GM21390 (cell line): Measurements from ENCODE around the gene PDGFA.

ENCODE experiments used
- ATAC-seq: cut with Tn5 transposase; IDR thresholded peaks from one replicate; pipeline ENCODE4 v1.9.1; 2021; ENCODE audit not compliant: unreplicated experiment

Gene PDGFA

DNA sequence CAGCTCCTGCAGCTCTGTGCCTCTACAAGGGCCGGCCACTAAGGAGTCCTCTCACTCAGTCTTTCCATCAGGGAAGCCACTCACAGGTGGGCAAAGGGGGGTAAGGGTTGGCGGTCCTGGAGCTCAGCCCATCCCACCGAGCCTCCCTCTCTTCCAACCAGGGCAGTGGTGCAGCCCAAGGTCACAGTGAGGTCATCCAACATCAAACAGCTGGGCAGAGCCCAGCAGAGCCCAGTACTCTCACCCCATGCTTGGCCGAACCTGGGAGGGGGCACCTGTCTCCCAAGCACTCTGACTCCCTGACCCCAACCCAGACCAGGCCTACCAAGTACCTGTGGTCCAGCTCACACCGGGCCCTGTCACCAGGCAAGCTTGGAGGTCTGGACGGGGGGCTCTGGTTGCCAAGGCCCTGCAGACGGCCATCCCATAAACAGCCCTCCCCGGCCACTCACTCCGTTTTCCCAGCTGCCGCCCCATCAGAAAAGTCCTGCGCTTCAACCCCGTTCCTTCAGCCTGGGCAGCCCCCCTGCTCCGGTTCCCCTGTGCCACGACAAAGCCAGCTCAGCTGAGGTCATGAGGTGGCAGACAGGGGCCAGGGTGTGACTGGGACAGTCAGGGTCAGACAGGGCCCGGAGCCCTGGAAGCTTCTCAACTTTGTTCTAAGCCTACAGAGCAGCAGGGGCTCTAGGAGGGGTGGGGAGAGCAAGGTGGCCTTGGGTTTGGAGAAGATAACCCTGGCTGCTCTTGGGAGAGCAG is 27.5 kb downstream of the PDGFA start:
- ATAC-seq, result no peak

DNA sequence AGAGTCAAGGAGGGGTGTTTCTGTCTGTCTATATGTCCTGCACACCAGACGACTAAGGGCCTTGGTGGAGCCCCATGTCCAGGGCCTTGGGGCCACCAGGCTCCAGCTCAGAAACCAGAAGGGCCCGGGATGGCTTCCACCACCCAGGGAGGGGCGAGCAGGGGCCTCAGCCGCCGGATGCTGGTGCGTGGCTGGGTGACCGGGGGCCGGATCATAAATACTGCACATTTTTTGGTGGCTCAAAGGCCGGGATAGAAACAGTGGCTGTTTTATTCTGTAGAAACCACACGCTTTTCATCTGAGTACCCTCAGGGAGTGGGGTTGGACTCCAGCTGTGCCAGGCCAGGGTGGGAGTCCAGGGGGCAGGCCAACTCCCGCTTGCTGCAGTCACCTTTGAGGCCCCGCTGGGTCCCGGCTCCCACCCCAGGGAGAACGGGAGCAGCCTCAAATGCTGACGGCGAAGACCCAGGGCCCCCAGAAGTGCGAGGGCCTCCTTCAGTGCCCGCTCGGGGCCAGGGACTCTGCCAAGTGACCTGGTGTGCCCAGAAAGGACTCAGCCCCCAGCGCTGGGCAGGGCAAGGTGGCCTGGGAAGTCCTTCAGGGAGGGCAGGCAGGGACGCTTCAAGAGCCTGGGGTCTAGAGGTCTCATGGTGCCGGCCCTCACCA is 28.2 kb downstream of the PDGFA start:
- no peak for ATAC-seq

DNA sequence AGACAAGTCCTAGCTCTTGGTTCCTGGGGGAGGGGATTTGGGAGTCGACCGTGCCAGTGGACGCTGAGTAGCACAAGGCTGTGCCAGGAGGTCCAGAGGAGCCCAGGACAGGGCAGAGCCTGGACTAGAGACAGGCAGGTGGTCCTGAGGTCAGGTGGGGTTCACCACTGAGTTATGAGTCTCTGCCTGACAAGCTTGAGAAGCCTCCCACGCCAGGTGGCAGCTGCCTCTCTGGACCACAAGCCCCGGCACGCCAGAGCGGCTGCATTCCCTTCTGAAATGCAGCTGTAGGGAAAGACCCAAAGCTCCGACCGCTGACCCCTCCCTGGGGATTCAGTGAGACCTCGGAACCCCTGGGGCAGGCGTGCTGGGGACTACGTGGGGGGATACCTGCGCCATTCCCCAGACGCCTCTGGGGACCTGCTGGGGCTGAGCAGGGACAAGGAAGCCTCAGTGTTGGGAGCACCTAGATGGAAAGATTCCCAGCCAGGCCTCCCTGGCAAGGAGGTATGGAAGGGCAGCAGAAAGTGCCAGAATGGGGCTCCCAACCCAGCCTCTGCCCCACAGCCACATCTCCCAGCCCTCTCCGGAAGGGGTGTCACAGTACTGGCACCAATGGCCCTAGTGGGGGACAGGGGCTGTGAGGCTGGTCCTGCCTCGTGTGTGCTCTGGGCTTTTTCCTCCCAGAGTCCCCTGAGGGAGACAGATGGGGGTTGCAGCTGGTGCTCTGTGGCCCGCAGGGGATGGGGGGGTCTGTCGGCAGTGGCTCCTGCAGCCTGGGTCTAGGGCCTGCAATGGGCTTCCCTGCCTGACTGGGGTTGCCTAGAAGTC is 29.0 kb downstream of the PDGFA start:
- ATAC-seq, result no peak

DNA sequence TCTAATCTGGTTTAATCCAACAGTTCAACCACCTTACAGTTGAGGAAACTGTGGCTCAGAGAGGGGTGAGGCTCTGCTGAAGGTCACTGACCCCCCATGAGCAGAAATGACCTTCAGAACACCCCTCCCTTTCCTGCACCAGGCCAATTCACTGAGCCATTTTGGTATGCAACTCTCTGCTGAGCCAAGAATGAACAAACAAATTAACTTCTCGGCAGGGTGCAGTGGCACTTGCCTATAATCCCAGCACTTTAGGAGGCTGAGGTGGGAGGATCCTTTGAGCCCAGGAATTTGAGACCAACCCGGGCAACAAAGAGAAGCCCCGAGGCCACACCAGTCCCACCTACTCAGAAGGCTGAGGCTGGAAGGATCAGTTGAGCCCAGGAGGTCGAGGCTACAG is 29.8 kb downstream of the PDGFA start:
- ATAC-seq, result no peak

DNA sequence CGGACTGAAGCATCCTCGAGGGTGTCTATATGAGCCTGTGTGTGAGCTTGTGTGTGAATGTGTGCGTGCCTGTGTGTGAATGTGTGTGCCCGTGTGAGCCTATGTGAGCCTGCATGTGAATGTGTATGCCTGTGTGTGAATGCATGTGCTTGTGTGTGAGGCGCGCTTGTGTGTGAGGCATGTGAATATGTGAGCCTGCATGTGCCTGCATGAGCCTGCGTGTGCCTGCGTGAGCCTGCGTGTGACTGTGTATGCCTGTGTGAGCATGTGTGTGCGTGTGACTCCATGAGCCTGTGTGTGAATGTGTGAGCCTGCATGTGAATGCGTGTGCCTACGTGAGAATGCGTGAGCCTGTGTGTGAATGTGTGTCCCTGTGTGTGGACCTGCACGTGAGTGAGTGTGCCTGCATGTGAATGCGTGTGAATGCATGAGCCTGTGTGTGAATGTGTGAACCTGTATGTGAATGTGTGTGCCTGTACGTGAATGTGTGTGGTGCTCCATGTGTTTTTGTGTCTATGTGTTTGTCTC is 33.4 kb downstream of the PDGFA start:
- no peak for ATAC-seq

DNA sequence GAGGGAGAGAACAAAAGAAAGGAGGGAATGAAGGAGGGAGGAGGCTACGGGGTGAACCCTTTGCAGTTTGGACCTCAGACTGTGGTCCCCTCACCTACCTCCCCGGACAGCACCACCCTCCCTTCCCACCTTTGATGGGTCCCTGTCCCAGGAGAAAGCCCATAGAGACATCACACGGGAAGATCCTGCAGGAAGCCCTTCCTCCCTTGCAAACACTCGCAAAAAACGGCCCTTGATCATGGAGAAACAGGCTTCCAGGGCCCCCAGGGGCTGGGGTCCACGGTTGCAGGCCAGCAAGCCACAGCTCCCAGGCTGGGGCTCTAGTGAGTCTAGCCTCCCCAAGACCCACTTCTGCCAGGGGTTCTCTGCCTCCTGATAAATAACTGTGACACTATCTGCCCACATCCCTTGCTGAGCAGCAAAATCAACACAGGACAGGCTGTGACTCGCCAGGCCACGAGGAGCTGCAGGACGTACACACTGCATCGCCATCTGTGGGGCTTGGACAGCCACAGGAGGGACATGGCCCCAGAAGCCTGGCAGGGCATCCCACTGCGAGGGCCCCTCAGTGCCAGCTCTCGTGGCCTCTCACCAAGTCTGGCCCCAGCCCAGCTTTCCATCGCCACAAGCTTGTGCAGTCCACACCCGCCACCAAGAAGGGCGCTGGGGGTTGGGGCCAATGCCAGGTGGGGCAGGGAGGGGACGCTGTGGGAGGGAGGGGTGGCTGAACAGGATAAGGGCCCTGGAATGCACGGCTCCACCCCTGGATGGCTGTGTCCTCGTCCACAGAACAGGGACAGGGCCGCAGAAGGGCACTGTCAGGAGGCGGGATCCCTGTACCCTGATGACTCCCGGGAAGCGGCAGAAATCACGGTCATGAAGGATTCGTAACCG is 34.2 kb downstream of the PDGFA start:
- ATAC-seq, result no peak

DNA sequence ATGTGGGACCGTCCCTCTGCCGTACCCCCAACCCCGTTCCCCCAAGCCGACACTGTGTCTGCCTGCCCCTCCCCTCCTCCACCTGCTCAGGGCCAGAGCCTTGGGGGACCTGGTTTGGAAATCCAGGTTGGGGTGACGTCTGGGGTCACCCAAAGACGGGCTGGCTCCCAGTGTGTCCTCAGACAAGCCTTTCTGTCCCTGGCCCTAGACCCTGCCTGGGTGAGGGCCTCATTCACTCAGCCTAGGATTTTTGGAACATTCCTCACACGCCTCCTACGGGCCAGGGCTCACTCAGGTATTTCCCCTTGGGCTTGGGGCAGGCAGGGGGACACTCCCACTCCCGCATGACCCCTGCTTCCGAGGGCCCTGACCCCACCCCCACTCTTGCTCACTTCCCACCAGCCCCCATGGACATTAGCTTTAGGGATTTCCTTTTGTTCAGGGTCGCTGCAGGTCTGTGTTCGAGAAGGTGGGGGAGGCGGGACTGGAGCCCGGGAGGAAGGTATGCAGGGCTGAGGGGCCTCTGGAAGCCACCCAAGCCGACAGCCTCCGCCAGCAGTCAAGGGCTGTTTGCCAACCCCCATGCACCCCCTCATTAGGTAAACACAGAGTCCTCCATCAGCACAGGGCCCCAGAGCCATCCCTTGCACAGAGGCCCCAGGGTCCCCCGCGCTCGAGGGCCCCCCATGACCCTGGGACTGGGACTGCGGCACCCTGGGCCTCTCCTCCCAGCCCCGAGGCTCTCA is 35.1 kb downstream of the PDGFA start:
- ATAC-seq, result no peak

DNA sequence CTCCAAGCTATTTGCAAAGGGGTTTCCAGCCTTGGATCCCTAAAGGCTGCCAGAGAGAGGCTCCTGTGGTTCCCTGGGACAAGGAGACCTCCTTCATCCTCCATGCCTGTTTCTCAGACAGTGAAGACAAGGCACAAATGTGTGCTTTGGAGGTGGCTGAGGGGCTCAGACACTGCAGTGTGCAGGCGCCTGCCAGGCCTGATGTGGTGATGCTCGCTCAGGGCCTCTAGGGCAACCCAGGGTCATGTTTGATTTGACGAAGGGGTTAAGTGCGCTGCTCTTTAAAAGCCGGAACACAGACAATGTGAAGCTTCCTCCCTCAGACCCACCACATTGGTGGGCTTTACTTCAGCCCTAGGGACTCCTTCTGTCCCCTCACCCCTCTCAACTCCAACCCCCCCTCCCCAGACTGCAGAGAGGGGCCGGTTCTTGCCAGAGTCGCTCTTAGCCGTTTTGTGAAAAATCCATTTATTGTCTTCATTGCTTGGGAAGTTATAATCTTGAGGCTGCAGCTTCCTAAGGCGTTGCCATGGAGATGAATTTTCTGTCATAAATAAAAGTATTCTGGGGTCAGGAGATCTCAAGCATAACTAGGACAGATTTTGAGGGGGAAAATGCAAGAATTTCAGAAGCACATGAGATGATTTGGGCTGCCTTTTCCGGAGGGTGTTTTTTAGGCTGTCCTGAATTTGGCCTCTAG is 35.8 kb downstream of the PDGFA start:
- no peak for ATAC-seq

DNA sequence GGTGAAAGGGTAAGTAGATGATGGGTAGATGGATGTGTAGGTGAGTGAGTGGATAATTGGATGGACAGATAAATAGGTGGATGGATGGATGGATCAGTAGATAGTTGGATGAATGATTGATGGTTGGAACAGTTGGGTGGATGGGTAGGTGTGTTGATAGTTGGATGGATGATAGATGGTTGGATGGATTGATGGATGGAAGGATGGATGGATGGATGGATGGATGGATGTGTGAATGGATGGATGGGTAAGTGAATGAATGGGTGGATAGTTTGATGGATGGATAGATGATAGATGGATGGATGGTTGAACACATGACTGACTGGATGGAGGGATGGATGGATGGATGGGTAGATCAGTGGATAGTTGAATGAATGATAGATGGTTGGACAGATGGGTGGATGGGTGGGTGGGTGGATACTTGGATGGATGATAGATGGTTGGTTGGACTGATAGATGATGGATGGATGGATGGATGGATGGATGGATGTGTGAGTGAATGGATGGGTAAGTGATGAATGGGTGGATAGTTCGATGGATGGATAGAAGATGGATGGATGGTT is 37.0 kb downstream of the PDGFA start:
- ATAC-seq, result no peak

DNA sequence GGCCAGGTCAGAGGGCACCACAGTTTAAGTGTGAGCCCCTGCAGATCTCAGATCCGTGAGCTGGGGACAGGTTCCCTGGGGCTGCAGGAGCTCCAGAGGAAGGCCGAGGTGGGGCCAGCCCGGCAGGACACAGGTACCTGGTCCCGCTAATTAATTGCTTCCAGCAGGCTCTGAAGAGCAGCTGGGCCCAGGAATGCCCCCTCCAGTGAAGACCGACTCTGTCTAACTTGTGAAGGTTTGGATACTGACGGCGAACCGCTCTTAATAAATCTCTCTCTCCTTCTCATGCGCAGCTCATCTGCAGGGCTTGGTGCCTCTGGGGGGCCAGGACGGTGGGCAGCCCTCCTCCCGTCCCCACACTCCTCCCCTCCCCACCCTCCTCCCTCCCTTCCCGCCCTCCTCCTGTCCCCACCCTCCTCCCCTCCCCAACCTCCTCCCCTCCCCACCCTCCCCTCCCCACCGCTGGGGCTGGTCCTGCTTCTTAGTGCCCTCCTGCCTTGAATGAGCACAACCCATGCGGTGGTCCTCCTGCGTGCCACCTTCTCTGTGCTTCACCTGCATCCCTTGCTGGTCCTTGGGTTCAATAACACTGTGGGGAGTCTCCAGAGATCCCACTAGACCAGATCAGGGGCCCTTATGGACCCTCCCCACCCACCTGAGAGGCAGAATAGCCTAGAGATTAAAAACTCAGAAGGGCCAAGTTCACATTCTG is 38.3 kb downstream of the PDGFA start:
- ATAC-seq, result no peak

DNA sequence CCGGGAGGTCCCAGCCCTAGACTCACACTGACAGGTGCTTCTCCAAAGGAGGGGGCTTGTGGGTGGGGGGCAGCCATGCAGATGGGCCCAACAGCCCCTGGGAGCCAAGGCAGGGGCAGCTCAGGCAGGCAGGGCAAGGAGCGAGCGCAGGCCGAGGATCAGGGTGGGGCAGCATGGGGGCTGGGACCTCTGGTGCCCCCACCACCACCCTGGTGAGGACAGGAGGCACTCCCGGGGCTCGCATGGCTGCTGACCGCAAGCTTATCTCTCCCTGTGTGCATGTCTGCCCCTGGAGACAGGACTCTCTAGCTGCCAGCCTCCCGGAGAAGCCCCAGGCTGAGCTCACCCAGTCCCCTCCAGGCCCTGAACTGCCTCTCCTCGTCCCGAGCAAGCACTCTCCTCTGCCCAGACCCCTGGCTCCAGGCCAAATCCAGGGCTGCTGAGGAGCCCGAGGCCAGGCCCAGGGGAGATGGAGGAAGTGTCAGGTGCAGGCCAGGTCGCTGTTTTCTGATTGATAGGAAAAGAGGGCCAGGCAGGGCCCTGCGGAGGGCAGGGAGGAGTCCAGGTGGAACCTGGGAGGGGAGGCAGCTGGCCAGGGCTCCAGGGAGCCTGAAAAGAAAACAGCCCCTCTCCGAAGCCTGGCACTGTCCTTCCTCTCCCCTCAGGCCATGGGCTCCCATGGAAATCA is 39.0 kb downstream of the PDGFA start:
- ATAC-seq, result no peak

DNA sequence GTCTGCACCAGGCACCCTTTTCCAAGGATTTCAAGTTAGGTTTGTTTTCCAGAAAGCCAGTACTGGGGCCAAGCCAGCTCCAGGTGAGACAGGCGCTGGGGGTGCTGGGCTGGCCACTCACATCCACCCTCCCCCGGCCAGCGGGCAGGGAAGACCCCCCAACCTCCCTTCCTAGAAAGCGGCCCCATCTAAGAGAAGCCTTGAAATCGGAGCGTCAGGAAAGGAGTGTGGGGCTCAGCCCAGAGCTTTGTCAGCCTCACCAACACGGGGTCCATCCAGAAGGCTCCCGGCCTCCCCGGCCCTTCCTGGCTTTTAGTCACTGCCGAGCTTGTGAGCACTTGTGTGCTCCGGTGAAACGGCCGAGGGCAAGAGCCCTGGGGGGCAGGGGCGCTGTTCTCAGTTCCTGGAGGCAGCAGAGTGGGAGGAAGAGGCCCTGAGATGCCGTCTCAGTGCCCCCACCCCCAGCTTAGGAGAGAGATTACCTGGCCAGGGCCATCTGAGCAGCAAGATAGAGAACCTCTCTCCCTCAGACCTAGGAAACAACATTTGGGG is 39.6 kb downstream of the PDGFA start:
- no peak for ATAC-seq

DNA sequence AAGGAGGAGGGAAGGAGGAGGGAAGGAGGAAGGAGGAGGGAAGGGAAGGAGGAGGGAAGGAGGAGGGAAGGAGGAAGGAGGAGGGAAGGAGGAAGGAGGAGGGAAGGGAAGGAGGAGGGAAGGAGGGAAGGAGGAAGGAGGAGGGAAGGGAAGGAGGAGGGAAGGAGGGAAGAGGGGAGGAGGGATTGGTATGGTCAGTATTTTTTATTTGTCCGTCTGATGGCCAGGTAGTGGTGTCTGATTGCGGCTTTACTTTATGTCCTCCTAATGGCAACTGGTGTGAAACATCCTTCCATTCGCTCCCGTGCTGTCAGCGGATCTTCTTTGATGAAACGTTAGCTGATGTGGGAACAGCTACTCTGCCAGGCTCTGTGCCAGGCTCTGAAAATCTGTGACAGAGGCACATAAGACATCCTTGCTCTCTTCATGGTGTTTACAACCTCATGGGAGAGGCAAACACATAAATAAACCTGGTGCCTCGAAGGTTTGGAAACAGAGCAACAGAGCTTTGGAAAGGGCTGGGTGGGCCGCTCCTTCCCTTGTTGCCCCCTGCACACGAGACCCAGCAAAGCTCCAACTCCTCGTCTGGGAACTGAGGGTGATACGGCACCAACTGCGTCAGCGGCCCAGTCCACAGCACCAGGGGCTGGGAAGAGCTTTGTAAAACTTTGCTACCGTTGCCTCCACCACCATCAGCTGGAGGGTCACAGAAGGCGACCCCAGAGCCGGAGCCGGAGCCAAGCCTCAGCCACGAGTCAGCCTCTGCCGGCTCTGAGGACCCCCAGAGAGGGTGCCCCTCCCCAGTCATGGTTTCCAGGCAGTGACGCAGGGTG is 40.3 kb downstream of the PDGFA start:
- no peak for ATAC-seq

DNA sequence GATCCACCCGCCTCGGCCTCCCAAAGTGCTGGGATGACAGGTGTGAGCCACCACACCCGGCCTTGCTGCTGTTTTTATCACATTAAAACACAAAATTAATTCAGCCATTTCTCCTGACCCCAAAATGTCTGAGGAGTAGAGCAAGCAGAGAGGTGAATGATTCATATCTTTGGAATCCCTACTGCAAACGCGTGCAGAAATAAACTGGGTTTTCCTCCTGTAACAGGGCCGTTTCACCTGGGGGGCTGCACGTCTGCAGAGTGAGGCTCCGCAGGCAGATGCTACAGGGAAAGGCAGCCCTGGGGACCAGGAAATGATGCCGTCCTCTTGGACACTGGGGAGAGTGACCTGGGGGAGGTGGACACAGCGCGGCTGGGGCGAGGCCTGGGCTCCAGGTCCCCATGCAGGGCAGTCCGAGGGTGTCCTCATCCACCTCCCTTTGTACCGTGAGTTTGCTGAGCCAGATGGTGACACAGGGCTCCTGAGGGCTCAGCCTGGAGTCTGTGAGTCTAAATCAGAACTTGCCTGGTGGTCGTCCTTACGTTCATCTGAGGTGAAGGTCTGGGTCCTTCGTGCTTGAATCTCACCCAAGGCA is 41.9 kb downstream of the PDGFA start:
- no peak for ATAC-seq

DNA sequence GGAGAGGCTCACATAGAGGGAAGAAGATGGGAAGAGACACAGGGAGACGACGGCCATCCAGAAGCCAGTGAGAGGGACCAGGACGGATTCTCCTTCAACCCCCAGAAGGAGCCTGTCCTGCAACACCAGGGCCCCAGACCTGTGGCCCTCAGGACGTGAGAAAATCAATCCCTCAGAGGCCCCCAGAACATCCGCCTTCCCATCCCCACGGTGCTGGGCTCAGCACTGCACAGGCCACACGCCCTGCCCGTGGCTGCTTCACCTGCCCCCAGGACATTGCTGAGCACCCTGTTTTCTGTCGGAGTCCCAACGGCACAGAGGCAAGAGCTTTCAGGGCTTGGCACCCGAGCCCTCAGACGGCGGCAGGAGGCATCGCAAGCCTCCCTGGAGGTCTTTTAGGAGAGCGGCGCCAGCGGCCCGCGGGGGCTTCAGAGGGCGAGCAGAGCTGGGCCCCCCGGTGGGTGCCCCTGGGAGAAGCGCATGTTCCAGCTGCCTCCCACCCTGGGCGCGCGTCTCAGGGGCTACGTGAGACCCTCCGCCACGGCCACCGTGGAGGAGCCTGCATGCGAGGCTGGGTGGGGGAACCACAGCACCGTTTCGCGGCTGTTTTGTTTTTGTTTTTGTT is 42.8 kb downstream of the PDGFA start:
- no peak for ATAC-seq

DNA sequence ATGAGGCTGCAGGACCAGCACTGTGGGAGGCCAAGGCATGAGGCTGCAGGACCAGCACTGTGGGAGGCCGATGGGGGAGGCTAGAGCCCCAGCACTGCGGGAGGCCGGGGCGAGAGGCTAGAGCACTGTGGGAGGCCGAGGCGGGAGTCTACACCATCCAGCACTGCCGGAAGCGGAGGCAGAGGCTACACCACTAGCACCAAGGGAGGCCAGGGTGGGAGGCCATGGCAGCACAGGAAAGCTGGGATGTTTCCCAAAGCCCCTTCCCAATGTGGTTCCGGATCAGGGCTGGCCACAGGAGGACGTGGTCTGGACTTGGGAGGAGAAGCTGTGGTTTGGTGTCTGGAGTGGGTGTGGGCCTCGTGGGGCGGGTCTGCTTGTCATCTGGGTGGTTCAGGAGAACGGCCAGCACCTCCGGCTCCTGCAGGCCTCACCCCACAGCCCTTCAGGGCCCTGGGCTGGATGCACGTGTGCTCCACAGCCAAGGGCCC is 43.6 kb downstream of the PDGFA start:
- no peak for ATAC-seq
